Neutrophil (primary cell): ENCODE data around the gene TMUB1.

ENCODE experiments used
- H3K27ac ChIP-seq: fragments of 200-600 bp; sonication (generic); 2 replicates; pipeline ENCODE4 v1.5.1; 2016; ENCODE audit warnings: mild to moderate bottlenecking, moderate library complexity
- H3K27me3 ChIP-seq: fragments of 200-600 bp; sonication (generic); 2 replicates; pipeline ENCODE4 v1.6.0; 2016; ENCODE audit warnings: mild to moderate bottlenecking
- H3K36me3 ChIP-seq: fragments of 200-600 bp; sonication (generic); 2 replicates; pipeline ENCODE4 v1.5.1; 2017
- H3K4me1 ChIP-seq, 2 experiments: fragments of 200-600 bp in 1 of 2; sonication (generic) in 1 of 2; 1 replicate in 1 of 2; 2 replicates in 1 of 2; pipeline versions ENCODE4 v1.5.1 to v1.6.1; 2013 to 2016; ENCODE audit warnings: low read depth in 1 of 2, low read length in 1 of 2, mild to moderate bottlenecking in 1 of 2, moderate library complexity in 1 of 2; ENCODE audit not compliant: control insufficient read depth in 1 of 2, insufficient read depth in 1 of 2
- H3K4me3 ChIP-seq, 2 experiments: fragments of 200-600 bp in 1 of 2; sonication (generic) in 1 of 2; 1 replicate in 1 of 2; 2 replicates in 1 of 2; pipeline ENCODE4 v1.5.1; 2013 to 2016; ENCODE audit warnings: low read depth in 1 of 2, low read length in 1 of 2, mild to moderate bottlenecking in 1 of 2, moderate library complexity in 1 of 2
- H3K9me3 ChIP-seq: fragments of 200-600 bp; sonication (generic); 2 replicates; pipeline ENCODE4 v1.5.1; 2016
- CTCF ChIP-seq: fragments of 200-600 bp; sonication (generic); IDR thresholded peaks from 2 replicates; pipeline ENCODE4 v1.5.1; 2016; ENCODE audit warnings: antibody characterized with exemption

Gene TMUB1

GRCh38 chr7:151069841-151070573, 13.3 kb downstream of the TMUB1 start:
- H3K27me3 ChIP-seq: no peaks in the 10 kb centered on the region

GRCh38 chr7:151068069-151068773, 15.1 kb downstream of the TMUB1 start:
- Histone ChIP-seq H3K27me3 (no peaks in the 10 kb centered on the region), H3K4me3 (no peak overlapping the region), H3K36me3 (peaks cover 93% of the 10 kb centered on the region), H3K4me1 (no peaks in the 10 kb centered on the region), H3K9me3 (no peaks in the 10 kb centered on the region), H3K27ac (no peak overlapping the region)
- TF ChIP-seq CTCF: no peak

More at GRCh38 chr7:151069841-151070573, 13.3 kb downstream of the TMUB1 start:
- no peaks in the 10 kb centered on the region for H3K9me3 ChIP-seq
- no peaks in the 10 kb centered on the region for H3K4me1 ChIP-seq
- H3K36me3 ChIP-seq: peaks cover 99% of the 10 kb centered on the region
- H3K27ac ChIP-seq: no peak overlapping the region
- TF ChIP-seq CTCF: no peak
- H3K4me3 ChIP-seq: no peak overlapping the region

- Histone ChIP-seq H3K27me3 (no peaks in the 10 kb centered on the region), H3K4me3 (no peak overlapping the region), H3K4me1 (no peaks in the 10 kb centered on the region), H3K9me3 (no peaks in the 10 kb centered on the region), H3K27ac (no peak overlapping the region), H3K36me3 (peaks cover 75% of the 10 kb centered on the region)
- TF ChIP-seq CTCF: no peak
These were observed 16.9 kb downstream of the TMUB1 start for GRCh38 chr7:151066273-151066974.

- no peaks in the 10 kb centered on the region for H3K9me3 ChIP-seq
- H3K27me3 ChIP-seq: no peaks in the 10 kb centered on the region
- H3K4me3 ChIP-seq: no peak overlapping the region
- H3K27ac ChIP-seq: no peak overlapping the region
- TF ChIP-seq CTCF: no peak
- H3K36me3 ChIP-seq: peaks cover 66% of the 10 kb centered on the region
- H3K4me1 ChIP-seq: peaks cover 3 to 6% of the 10 kb centered on the region in 2 experiments
These were observed 17.8 kb downstream of the TMUB1 start for GRCh38 chr7:151065516-151065915.

GRCh38 chr7:151064993-151065392, 18.3 kb downstream of the TMUB1 start:
- TF ChIP-seq CTCF: no peak
- H3K36me3 ChIP-seq: peaks cover 61% of the 10 kb centered on the region
- H3K27ac ChIP-seq: no peak overlapping the region
- peaks cover 8 to 11% of the 10 kb centered on the region in 2 experiments for H3K4me1 ChIP-seq
- no peaks in the 10 kb centered on the region for H3K27me3 ChIP-seq
- H3K4me3 ChIP-seq: no peak overlapping the region
- H3K9me3 ChIP-seq: no peaks in the 10 kb centered on the region
